ENCODE results near the gene SPPL2C.

GRCh38 chr17:45823598-45823997 lies 21.1 kb upstream of the SPPL2C start:
- TF ChIP-seq CTCF (IDR thresholded peaks at IDR 0.05; ENCODE audit: insufficient read depth, low read length, poor library complexity, severe bottlenecking) (no peak), EZH2phosphoT487 (conservative IDR thresholded peaks at IDR 0.05; ENCODE audit: low read length) (no peak)
